Activated CD4-positive, alpha-beta memory T cell treated with anti-CD3 and anti-CD28 coated beads, Interleukin-2, amount 10 ng/mL, durations not matched to agents 7 days and 5 days (primary cell): ENCODE data around the gene SLC9A7. TPM values are rescaled to one million over a fixed set of nuclear protein-coding genes. Genes with fewer than 3 reads are reported as not detected.

Experiments used
- CTCF ChIA-PET: fragments of 350-600 bp; sonication (Branson Sonifier 250); formaldehyde crosslinking; loops from one replicate; lab custom pipeline; 2021; ENCODE audit warnings: antibody characterized with exemption, inconsistent platforms; lab: Charles Lee
- POLR2A ChIA-PET: fragments of 350-600 bp; sonication (Branson Sonifier 250); formaldehyde crosslinking; loops from one replicate; lab custom pipeline; 2021; ENCODE audit warnings: antibody characterized with exemption; lab: Charles Lee
- DNase-seq: peaks from one replicate; pipeline ENCODE4 v3.0.0-alpha.2; 2020
- H3K27ac Mint-ChIP-seq: one replicate; pipeline ENCODE4 v1.8.0; 2021; ENCODE audit warnings: mild to moderate bottlenecking, mixed read lengths
- H3K27me3 Mint-ChIP-seq: one replicate; pipeline ENCODE4 v1.8.0; 2021; ENCODE audit warnings: mixed read lengths
- H3K36me3 Mint-ChIP-seq: one replicate; pipeline ENCODE4 v1.8.0; 2021; ENCODE audit warnings: low read depth, mixed read lengths
- H3K4me1 Mint-ChIP-seq: one replicate; pipeline ENCODE4 v1.8.0; 2021; ENCODE audit warnings: mixed read lengths
- H3K4me3 Mint-ChIP-seq: one replicate; pipeline ENCODE4 v1.8.0; 2021; ENCODE audit warnings: mild to moderate bottlenecking, mixed read lengths
- H3K9me3 Mint-ChIP-seq: one replicate; pipeline ENCODE4 v1.8.0; 2021; ENCODE audit warnings: mixed read lengths
- total RNA-seq, 2 experiments: library from RNA; stranded (reverse); gene quantifications; one replicate each; pipeline ENCODE4 v1.2.3, GENCODE V29; 2021

Gene SLC9A7
- total RNA-seq, 2 experiments from 2014 or later = 10.8 to 12.0 TPM

GRCh38 chrX:46580613-46581012 is 178.3 kb downstream of the SLC9A7 start:
- Mint-ChIP-seq H3K27ac (no peak overlapping the region), H3K4me1 (peaks cover 52% of the 10 kb centered on the region), H3K36me3 (peaks cover 34% of the 10 kb centered on the region), H3K27me3 (no peaks in the 10 kb centered on the region), H3K9me3 (no peaks in the 10 kb centered on the region), H3K4me3 (no peak overlapping the region)
- no peak for DNase-seq
- ChIA-PET POLR2A (interaction anchor here (2.0 kb wide), 1 partner anchor 9 kb away, joined by 5 read pairs; no protein-coding TSS in a partner anchor), CTCF (no interaction called here)

- CTCF ChIA-PET = interaction anchor here (1.0 kb wide), 1 partner anchor 8 kb away, joined by 3 read pairs; no protein-coding TSS in a partner anchor
- POLR2A ChIA-PET = interaction anchor here (2.0 kb wide), 2 partner anchors 8 to 11 kb away, joined by 5 to 7 read pairs; no protein-coding TSS in a partner anchor
- H3K36me3 Mint-ChIP-seq = peaks cover 34% of the 10 kb centered on the region
- H3K27me3 Mint-ChIP-seq = no peaks in the 10 kb centered on the region
- no peak for DNase-seq
- no peak overlapping the region for H3K27ac Mint-ChIP-seq
- H3K4me1 Mint-ChIP-seq = peaks cover 54% of the 10 kb centered on the region
- H3K9me3 Mint-ChIP-seq = no peaks in the 10 kb centered on the region
- no peak overlapping the region for H3K4me3 Mint-ChIP-seq
Observed at GRCh38 chrX:46579250-46579649, 179.7 kb downstream of the SLC9A7 start.

GRCh38 chrX:46577221-46578005 is 181.5 kb downstream of the SLC9A7 start:
- no peak for DNase-seq
- Mint-ChIP-seq H3K27me3 (no peaks in the 10 kb centered on the region), H3K9me3 (no peaks in the 10 kb centered on the region), H3K27ac (peak overlapping the region; percentile 59), H3K4me1 (peaks cover 52% of the 10 kb centered on the region), H3K4me3 (peak overlapping the region; percentile 80), H3K36me3 (peaks cover 31% of the 10 kb centered on the region)
- CTCF ChIA-PET = interaction anchor here (0.6 to 0.9 kb wide), 2 partner anchors 65 to 264 kb away, joined by 3 read pairs; no protein-coding TSS in a partner anchor
- POLR2A ChIA-PET = interaction anchor here (0.9 to 2.4 kb wide), 4 partner anchors 10 to 34 kb away, joined by 3 to 9 read pairs (median 8); no protein-coding TSS in a partner anchor

- POLR2A ChIA-PET = interaction anchor here (0.9 to 2.4 kb wide), 3 partner anchors 11 to 35 kb away, joined by 3 to 9 read pairs (median 9); no protein-coding TSS in a partner anchor
- peak overlapping the region; percentile 63 for H3K27ac Mint-ChIP-seq
- H3K36me3 Mint-ChIP-seq = peaks cover 31% of the 10 kb centered on the region
- H3K4me3 Mint-ChIP-seq = peak overlapping the region; percentile 80
- no peaks in the 10 kb centered on the region for H3K9me3 Mint-ChIP-seq
- peaks cover 57% of the 10 kb centered on the region for H3K4me1 Mint-ChIP-seq
- CTCF ChIA-PET = interaction anchor here (0.9 kb wide), 1 partner anchor 128 kb away, joined by 4 read pairs; no protein-coding TSS in a partner anchor
- no peak for DNase-seq
- no peaks in the 10 kb centered on the region for H3K27me3 Mint-ChIP-seq
Observed at GRCh38 chrX:46576458-46576857, 182.5 kb downstream of the SLC9A7 start.

- Mint-ChIP-seq H3K27me3 (no peaks in the 10 kb centered on the region), H3K4me1 (peaks cover 60% of the 10 kb centered on the region), H3K9me3 (no peaks in the 10 kb centered on the region), H3K36me3 (peaks cover 31% of the 10 kb centered on the region), H3K4me3 (peak overlapping the region; percentile 80), H3K27ac (peak overlapping the region; percentile 63)
- CTCF ChIA-PET = interaction anchor here (0.9 kb wide), 1 partner anchor 129 kb away, joined by 4 read pairs; no protein-coding TSS in a partner anchor
- DNase-seq = no peak
- POLR2A ChIA-PET = interaction anchor here (0.6 to 2.4 kb wide), 4 partner anchors 11 to 36 kb away, joined by 3 to 9 read pairs (median 6); no protein-coding TSS in a partner anchor
Observed at GRCh38 chrX:46575991-46576392, 182.9 kb downstream of the SLC9A7 start.

- DNase-seq = no peak
- POLR2A ChIA-PET = interaction anchor here (0.6 to 1.8 kb wide), 4 partner anchors 11 to 36 kb away, joined by 3 to 12 read pairs (median 6); no protein-coding TSS in a partner anchor
- Mint-ChIP-seq H3K4me3 (peak overlapping the region; percentile 80), H3K27ac (peak overlapping the region; percentile 63), H3K9me3 (no peaks in the 10 kb centered on the region), H3K4me1 (peaks cover 60% of the 10 kb centered on the region), H3K27me3 (no peaks in the 10 kb centered on the region), H3K36me3 (peaks cover 29% of the 10 kb centered on the region)
- CTCF ChIA-PET = interaction anchor here (1.4 kb wide), 1 partner anchor 67 kb away, joined by 3 read pairs; no protein-coding TSS in a partner anchor
Observed at GRCh38 chrX:46575586-46575985, 183.3 kb downstream of the SLC9A7 start.

GRCh38 chrX:46574774-46575381 is 184.0 kb downstream of the SLC9A7 start:
- Mint-ChIP-seq H3K27me3 (no peaks in the 10 kb centered on the region), H3K4me3 (peak overlapping the region; percentile 80), H3K36me3 (peaks cover 24% of the 10 kb centered on the region), H3K9me3 (no peaks in the 10 kb centered on the region), H3K27ac (peak overlapping the region; percentile 88), H3K4me1 (peaks cover 56% of the 10 kb centered on the region)
- CTCF ChIA-PET = interaction anchor here (1.4 kb wide), 1 partner anchor 67 kb away, joined by 3 read pairs; no protein-coding TSS in a partner anchor
- POLR2A ChIA-PET = interaction anchor here (1.0 to 1.8 kb wide), 6 partner anchors 12 to 53 kb away, joined by 3 to 12 read pairs (median 3); no protein-coding TSS in a partner anchor
- peak; percentile 52 for DNase-seq

GRCh38 chrX:46573892-46574773 is 184.8 kb downstream of the SLC9A7 start:
- Mint-ChIP-seq H3K27me3 (no peaks in the 10 kb centered on the region), H3K27ac (peak overlapping the region; percentile 88), H3K4me1 (peaks cover 50% of the 10 kb centered on the region), H3K36me3 (peaks cover 18% of the 10 kb centered on the region), H3K9me3 (no peaks in the 10 kb centered on the region), H3K4me3 (peak overlapping the region; percentile 80)
- DNase-seq = peak; percentile 79
- POLR2A ChIA-PET = interaction anchor here (1.0 to 1.8 kb wide), 6 partner anchors 13 to 53 kb away, joined by 3 to 12 read pairs (median 3); no protein-coding TSS in a partner anchor
- CTCF ChIA-PET = interaction anchor here (1.4 kb wide), 1 partner anchor 68 kb away, joined by 3 read pairs; no protein-coding TSS in a partner anchor

GRCh38 chrX:46573331-46573891 is 185.5 kb downstream of the SLC9A7 start, which contains the start of gene CHST7:
Gene CHST7 (plus strand): TSS chrX:46573765. CDS start chrX:46573932, 167 bp downstream.
- CTCF ChIA-PET = interaction anchor here (0.9 to 1.3 kb wide), 5 partner anchors 14 to 69 kb away, joined by 4 to 6 read pairs (median 4); no protein-coding TSS in a partner anchor
- Mint-ChIP-seq H3K4me3 (peak within 1 kb of the TSS; percentile 80), H3K27ac (peak within 1 kb of the TSS; percentile 88), H3K27me3 (no peaks in the 10 kb centered on the region), H3K36me3 (peaks cover 15% of the 10 kb centered on the region), H3K9me3 (no peaks in the 10 kb centered on the region), H3K4me1 (peaks cover 46% of the 10 kb centered on the region)
- DNase-seq = peak; percentile 72
- POLR2A ChIA-PET = interaction anchor here (0.8 to 2.0 kb wide), 8 partner anchors 11 to 263 kb away, joined by 3 to 15 read pairs (median 6); partner anchors contain the start of gene RP2

GRCh38 chrX:46572340-46572936 is 186.5 kb downstream of the SLC9A7 start:
- H3K9me3 Mint-ChIP-seq = no peaks in the 10 kb centered on the region
- H3K27me3 Mint-ChIP-seq = no peaks in the 10 kb centered on the region
- peaks cover 11% of the 10 kb centered on the region for H3K36me3 Mint-ChIP-seq
- H3K4me3 Mint-ChIP-seq = peak overlapping the region; percentile 80
- H3K27ac Mint-ChIP-seq = peak overlapping the region; percentile 88
- CTCF ChIA-PET = interaction anchor here (0.9 to 1.3 kb wide), 7 partner anchors 10 to 70 kb away, joined by 3 to 6 read pairs (median 4); no protein-coding TSS in a partner anchor
- peaks cover 38% of the 10 kb centered on the region for H3K4me1 Mint-ChIP-seq
- POLR2A ChIA-PET = interaction anchor here (0.7 to 2.0 kb wide), 8 partner anchors 10 to 264 kb away, joined by 3 to 15 read pairs (median 4); partner anchors contain the start of gene RP2
- peak; percentile 21 for DNase-seq
